Measurements from ENCODE around the gene CAPS.

CAPS gene

DNA sequence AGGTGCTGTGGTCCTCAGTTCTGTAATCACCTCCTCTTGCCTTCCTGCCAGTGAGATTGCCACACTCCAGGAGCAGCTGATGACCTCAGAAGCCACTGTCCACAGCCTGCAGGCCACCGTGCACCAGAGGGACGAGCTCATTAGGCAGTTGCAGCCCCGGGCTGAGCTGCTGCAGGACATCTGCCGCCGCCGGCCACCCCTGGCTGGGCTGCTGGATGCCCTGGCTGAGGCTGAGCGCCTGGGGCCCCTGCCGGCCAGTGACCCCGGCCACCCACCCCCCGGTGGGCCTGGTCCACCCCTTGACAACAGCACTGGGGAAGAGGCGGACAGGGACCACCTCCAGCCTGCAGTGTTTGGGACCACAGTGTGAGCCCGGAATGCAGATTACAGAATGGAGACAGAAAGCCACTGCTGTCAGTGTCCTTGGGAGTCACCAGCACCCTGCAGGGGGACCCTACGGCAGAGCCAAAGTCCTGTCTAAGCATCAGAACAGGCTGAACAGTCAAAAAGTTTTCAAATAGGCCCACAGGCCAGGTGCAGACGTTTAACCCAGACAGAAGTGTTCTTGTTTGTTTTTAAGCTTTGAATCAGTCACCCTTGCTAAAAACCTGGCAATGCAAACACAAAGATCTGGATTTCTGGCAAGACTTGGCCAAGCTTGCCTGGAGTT lies 5.1 kb upstream of the CAPS start:
- no peak for DNase-seq (ENCODE audit: low read depth in 2 of 2)

DNA sequence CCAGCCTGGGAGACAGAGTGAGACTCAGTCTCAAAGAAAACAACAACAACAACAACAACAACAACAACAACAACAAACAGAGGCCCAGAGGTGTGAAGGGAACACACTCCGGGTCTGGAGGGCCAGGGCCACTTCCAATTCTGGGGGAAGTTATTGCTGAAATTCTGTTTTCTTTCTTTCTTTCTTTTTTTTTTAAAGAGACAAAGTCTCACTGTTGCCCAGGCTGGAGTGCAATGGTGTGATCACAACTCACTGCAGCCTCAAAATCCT lies 3.5 kb upstream of the CAPS start:
- no peak for DNase-seq (ENCODE audit: low read depth in 2 of 2)

DNA sequence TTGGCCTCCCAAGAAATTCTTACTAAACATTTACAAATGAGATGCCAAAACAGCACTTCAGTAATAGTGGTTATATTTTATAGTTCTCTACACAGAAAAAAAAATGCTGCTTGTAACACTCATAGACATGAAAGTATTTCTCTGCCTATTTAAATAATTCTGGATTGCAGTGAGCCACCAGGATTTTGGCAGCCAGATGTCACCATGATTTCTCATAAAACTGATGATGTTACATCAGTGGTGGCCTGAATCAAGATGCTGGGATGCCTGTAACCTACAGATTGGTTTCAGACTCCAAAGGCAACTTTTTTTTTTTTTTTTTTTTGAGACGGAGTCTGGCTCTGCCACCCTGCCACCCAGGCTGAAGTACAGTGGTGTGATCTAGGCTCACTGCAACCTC lies 2.7 kb upstream of the CAPS start:
- DNase-seq (ENCODE audit: low read depth in 2 of 2), result no peak

DNA sequence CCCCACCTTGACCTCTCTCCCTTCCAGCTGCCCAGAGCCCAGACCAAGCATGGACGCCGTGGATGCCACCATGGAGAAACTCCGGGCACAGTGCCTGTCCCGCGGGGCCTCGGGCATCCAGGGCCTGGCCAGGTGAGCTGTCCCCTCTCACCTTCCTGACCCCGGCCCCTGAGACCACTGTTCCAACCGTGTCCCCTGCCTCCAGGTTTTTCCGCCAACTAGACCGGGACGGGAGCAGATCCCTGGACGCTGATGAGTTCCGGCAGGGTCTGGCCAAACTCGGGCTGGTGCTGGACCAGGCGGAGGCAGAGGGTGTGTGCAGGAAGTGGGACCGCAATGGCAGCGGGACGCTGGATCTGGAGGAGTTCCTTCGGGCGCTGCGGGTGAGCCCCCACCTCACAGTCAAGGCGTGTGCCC lies 312 bp downstream of the CAPS start:
- no peak for DNase-seq (ENCODE audit: low read depth in 2 of 2)

DNA sequence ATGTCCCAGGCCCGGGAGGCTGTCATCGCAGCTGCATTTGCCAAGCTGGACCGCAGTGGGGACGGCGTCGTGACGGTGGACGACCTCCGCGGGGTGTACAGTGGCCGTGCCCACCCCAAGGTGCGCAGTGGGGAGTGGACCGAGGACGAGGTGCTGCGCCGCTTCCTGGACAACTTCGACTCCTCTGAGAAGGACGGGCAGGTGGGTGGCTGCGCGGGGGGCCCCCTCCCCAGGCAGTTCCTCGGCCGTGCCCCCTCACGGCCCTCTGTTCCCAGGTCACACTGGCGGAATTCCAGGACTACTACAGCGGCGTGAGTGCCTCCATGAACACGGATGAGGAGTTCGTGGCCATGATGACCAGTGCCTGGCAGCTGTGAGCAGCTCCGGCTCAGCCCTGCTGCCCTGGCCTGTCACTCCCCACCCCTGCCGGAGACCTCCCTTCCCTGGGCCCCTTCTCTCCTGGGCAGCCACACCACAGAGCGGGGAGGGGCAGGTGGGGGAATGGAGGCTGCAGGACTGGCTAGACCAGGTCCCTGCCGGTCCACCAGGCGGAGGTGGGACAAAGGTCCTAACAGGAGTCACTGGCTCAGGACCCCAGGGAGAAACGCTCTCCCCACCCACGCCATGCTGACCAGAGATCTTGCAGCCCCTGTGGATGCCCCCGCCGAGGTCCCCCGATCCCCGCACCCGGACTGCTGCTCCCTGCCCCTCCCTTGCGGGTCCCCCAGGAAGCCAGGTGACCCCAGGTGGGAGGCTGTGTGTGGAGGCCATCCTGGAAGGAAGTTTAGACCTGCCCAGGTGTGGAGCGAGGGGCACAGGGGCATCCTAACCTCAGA lies 1.1 kb downstream of the CAPS start:
- DNase-seq (ENCODE audit: low read depth in 2 of 2), result no peak

DNA sequence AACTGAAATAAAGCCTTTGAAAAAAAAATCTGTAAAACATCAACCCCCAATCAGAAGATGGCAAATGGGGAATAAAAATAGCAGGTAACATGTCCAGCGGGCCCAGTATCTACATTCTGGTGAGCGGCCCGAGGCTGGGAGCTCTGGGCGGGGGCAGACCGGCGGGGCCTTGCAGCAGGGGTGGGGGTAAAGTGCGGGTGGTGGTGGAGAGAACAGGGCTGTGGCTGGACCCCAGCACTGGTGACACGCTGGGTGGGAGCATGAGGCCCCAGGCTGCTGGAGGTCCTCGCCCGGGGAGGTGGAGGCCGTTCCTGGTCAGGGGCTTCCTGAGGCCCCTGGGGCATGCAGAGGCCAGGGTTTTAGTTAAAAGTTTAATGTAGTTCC lies 1.7 kb downstream of the CAPS start:
- no peak for DNase-seq (ENCODE audit: low read depth in 2 of 2)

DNA sequence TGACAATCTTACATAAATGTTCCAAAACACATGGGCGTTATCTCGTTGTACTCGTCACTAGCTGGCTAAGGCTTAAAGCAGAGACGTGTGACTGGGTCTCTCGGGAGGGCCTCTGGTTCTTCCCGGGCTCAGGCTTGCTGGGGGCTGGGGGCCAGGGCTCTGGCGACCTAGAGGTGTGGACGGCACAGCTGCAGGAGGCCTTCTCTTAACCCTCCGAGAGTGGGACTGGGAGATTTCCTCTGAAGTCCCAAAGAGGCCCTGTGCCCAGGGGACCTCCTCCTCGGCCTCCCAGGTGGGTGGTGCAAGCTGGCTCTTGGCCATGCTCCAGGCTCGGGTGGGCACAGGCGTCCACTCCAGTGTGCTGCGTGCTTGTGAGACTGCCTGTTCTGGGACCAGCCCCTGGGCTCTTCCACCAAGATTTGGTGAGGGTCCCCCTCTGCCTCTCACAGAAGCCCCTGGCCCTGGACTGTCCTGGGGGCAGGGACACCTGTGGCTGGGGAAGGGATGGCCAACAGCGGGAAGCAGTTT lies 2.2 kb downstream of the CAPS start:
- DNase-seq (ENCODE audit: low read depth in 2 of 2), result no peak

DNA sequence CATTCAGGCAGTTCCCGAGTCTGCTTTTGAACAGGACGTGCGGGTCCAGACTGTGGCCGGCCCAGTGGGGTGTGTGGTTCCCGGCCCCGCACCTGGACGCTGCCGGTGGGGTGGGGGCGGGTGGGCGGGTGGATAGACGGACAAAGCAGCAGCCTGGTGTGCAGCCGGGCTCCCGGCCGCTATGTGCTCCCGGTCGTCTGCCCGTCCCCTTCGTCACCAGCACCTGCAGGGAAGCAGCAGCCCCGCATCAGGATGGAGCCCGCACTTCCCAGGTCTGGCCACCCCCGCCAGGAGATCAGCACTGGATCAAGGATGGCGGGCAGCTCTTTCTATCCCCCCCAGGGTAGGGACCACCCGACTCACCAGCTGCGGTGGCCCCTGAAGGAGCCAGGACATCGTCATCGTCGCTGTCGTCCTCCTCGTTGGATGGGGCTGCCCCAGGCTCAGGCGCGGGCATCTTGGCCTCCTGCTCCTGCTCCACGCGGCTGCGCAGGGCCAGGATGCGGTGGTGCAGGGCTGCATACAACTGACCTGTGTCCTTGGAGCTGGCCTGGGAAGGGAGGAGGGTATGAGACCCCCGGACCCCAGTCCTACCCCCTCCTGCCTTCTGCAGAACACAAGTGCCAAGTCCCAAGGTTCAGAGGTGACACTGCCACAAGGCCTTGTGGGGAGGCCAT lies 3.5 kb downstream of the CAPS start:
- DNase-seq (ENCODE audit: low read depth in 2 of 2), result no peak

DNA sequence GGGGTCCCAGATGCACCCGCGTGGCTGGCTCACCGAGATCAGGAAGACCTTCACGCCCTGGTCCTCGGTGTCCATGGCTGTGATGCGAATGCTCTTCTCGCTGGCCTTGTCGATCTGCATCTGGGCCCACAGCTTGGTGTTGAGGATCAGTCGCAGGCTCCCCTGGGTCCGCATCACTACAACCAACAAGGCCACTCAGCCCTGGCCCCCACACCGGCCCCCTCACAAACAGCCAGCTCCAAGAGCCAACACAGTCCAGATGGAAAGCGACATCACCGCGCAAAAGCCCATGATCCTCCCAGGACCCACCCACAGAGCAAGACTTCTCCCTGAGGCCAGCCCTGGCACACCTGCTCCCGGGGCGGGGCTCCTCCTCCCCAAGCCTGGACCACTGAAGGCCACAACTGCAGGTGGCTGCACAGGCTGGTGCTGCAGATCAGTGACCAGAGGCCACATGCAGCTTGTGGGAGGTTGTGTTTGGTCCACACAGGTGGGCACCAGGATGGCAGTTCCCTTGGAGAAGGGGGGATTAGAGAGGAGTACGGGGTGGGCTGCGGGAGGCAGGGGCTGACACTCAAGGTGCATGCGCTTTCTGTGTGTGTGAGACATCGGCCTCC lies 4.5 kb downstream of the CAPS start:
- DNase-seq (ENCODE audit: low read depth in 2 of 2), result no peak

DNA sequence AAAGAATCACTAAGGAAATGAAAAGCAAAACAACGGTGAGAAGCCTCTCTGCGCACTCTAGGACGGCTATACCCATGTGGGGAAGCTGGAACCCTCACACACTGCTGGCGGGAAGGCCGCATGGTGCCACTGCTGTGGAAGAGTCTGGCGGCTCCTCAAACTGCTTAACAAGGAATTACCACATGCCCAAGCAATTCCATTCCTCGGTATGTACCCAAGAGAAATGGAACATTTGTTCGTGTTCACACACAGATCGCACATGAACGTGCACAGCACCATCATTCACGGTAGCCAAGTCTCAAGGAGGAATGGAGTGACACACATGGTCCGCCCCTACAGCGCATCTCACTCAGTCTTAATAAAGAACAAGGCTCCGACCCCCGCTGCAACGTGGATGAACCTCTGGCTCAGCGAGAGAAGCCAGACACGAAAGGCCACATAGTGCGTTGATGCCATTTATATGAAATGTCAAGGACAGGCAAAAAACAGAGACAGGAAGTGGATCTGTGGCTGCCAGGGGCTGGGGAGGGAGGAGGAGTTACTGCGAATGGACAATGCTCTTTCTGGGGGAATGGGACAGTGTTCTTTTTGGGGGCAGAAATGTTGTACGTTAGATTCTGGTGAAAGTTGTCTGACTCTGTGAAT lies 7.6 kb downstream of the CAPS start:
- no peak for DNase-seq (ENCODE audit: low read depth in 2 of 2)

DNA sequence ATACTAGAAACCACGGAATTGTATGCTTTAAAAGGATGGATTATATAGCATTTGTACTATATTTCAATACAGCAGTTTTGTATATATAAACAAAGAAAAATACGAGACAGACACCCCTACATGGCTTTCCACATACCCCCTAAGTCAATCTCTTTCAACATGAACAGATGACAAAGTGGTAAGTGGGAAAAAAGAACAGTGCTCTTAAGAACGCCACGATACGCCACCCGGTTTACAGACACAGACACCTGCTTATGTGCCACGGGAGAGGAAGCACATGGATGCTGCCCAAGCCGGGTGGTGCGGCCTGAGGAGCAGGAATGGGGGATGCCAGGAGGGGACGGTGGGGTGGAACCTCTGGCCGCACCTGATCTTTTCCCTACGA lies 8.1 kb downstream of the CAPS start:
- no peak for DNase-seq (ENCODE audit: low read depth in 2 of 2)

DNA sequence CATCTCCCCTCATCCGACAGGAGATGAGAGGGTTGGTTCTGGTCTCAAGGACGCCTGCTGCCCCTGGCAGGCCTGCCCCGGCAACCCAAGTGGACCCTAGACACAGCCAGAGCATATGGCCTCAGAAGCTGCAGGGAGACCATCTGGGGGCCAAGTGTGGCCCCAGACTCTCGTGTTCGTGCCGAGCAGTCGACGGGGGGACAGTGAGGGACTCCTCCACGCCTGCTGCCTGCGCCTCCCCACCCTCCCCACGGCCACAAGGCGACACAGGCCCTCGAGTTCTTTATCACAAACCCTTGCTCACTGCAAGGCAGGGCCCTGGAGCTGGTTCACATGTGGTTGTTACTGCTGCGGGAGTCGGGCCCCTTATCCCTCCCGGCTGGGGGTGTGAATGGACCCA lies 9.3 kb downstream of the CAPS start:
- no peak for DNase-seq (ENCODE audit: low read depth in 2 of 2)

DNA sequence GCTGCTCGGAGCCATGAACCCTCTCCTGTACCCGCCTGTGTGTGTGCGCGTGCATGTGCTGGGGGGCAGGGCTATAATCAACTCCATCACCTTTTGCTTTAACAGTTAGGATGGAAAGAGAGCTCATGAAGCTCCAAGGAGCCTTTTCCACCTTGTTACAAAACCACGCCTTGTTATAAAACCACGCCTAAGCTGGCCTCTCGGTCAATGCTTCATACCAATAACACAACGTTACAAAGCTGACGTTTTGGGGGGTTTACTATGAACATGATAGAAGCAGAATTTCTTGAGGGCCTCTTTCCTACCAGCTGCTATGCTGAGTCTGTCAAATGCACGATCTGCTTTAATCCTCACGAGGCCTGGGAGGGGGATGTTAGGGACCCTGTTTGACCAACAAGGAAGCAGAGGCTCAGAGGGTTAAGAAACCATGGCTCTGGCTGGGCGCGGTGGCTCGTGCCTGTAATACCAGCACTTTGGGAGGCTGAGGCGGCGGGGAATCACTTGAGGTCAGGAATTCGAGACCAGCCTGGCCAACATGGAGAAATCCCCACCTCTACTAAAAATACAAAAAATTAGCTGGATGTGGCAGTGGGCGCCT lies 11.9 kb downstream of the CAPS start:
- no peak for DNase-seq (ENCODE audit: low read depth in 2 of 2)

DNA sequence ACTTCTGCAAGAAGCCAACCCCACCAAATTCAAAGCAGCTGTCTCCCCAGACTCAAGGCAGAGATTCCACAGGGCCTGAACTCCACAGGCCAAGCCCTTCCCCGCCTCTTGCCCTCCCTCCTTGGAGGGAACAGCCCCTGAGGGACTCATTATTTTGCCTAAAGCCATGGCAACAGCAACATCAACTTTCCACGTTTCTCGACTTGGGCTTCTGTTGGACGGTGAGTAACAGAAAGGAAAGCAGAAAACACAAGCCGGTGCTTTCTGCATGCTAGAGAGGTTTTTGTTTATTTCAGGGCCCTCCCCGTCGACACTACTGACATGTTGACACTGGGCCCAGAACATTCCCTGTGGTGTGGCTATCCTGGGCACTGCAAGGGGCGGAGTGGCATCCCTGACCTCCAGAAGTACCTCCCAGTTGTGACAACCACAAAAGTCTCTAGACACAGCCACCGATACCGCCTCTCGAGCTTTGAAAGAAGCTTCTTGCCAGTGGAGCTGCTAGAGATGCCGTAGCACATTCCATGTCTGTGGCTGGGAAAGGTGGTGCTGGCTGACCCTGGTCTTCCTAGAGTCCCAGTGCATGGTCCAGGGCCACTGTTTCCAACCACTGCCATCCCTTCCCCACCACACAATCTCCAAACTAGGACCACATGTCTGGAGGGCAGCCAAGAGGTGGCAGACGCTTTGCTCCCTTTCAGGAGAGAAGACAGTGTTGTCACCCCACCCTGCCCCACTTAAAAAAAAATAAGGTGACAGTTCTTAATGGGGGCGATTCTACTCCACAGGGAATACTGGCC lies 12.8 kb downstream of the CAPS start:
- no peak for DNase-seq (ENCODE audit: low read depth in 2 of 2)

DNA sequence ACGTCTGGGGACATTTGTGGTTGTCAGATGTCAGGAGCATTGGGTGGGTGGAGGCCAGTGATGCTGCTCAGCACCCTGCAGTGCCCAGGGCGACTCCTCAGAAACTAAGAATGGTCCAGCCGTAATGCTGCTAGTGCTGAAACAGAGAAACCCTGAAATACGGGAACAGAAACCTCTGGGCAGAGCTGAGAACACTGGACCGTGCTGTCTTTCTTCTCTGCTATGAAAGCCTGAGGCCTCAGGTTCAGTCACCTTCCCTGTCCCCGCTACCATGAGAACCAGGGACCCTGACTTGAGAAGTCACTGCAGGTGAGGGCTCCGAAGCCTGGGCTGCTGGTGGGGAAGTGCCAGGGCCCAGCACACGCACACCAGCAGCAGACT lies 13.4 kb downstream of the CAPS start:
- DNase-seq (ENCODE audit: low read depth in 2 of 2), result no peak

DNA sequence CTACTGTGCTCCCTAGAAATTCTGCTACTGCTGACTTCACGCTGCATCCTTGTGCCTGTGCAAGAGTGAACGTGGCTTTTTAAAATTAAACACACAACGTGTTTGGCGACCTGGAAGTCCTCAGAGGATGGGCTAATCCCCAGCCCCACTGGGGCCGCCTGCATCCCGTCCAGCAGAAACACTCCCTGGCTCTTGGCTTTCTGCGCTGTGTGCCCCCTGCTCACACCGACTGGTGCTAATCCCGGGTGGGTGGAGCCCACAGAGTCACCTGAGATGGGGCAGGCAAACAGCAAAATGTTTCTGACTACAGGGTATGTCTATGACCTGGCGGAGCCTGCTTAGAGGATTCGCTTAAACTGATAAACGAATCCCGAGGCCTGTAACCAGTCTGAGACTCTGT lies 15.1 kb downstream of the CAPS start:
- DNase-seq (ENCODE audit: low read depth in 2 of 2), result no peak

DNA sequence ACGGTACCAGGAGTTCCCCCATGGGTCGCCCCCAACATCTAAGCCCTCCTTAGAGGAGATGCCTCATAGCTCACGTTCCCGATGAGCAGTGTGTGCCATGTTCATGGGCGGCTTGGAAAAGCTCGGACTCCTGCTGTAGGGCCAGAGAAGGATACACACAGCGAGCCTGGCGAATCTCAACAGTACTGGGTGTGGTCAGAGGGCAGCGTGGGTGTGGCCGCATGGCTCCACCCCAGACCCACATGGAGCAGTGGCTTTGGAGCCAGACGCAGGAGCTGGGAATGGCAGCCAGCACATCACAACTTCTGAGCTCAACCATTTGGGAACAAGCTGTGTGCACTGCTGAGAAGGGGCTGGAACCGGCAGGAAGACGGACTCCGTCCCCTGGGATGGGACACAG lies 15.6 kb downstream of the CAPS start:
- no peak for DNase-seq (ENCODE audit: low read depth in 2 of 2)

DNA sequence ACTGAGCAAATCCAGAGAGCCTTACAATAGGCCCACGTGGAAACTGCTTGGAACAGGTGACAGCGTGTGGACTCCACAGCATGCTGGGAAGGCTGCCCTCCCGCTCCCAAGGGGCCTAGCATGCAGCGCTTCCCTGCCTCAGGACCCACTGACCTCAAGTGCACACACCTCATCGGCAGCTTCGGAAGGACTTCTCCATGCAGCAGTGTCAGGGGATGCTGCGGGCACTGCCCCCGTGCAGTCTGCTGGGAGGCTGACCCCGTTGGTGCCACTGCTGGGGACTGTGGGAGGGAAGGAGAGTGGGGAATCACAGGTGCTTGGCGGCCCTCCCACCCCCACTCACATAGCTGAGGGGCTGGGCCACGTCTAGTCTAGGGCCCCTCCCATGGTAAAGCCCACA lies 17.2 kb downstream of the CAPS start:
- no peak for DNase-seq (ENCODE audit: low read depth in 2 of 2)

DNA sequence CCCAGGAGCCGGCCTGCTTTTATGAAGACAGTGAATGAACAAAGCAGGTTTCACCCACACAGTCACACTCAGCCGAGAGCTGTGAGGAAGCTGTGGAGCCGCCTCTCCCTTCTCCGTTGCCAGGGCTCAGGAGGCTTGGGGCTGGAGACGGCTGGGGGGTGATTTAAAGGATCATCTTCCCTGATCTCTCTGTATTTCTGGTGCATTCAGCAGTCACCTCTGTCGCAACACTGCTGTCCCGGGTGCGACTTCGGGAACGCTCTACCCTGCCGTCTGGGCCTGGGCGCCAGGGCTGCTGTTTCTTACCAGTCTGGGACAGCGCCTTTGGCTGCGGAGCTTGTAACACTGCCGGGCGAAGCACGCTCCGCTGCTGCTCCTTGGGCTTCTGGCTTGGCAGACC lies 18.1 kb downstream of the CAPS start:
- DNase-seq (ENCODE audit: low read depth in 2 of 2), result no peak

DNA sequence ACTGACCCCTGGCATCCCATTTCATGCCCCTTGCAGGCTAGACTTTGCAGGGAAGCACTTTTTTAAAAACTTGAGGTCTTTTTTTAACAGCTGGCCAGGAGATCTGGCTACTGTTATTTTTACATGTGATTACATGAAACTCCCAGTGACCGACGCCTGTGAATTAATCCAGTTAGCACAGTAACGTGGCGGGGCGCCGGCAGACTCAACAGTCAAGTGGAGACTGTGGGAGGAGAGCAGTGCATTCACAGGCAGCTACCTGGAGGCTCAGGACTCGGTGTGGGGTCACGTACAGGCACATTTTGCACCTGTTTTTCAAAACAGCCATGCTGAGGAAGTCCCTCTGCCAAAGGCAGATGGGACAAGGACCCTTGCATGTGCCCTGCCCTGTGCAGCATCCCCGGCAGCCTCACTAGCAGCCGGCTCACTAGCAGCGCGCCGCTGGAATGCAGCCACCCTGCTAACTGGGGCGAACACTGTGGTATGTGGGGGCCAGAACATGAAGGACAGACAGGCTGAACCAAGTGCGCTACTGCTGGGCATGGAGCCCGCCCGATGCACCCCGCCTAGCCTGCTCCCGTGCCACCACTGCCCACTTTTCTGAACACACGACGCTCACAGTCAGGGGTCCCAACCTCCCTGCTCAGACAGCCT lies 18.7 kb downstream of the CAPS start:
- DNase-seq (ENCODE audit: low read depth in 2 of 2), result no peak

Measured in activated CD8-positive, alpha-beta memory T cell treated with anti-CD3 and anti-CD28 coated beads for 4 hours (primary cell).